H1 (cell line): Measurements from ENCODE around the gene HOXB8. TPM values are rescaled to one million over a fixed set of nuclear protein-coding genes. Genes with fewer than 3 reads are reported as not detected.

Experiments
- CTBP2 ChIP-seq: IDR thresholded peaks from 2 replicates; pipeline ENCODE4 v1.7.0; 2011; ENCODE audit warnings: borderline replicate concordance, mild to moderate bottlenecking, moderate library complexity, mixed read lengths, low read length; ENCODE audit not compliant: insufficient read depth, insufficient read length
- GABPA ChIP-seq: IDR thresholded peaks from 2 replicates; pipeline ENCODE4 v1.6.1; 2011; ENCODE audit warnings: mild to moderate bottlenecking, low read length, moderate library complexity, borderline replicate concordance; ENCODE audit not compliant: insufficient read depth
- MAX ChIP-seq: IDR thresholded peaks from 2 replicates; pipeline ENCODE4 v1.6.1; 2012; ENCODE audit warnings: inconsistent platforms
- RNF2 ChIP-seq: fragments of 200-900, 300-1000 bp; sonication (generic); IDR thresholded peaks from 2 replicates; pipeline ENCODE4 v1.7.1; 2016; ENCODE audit warnings: borderline replicate concordance, low read depth, mild to moderate bottlenecking, antibody characterized with exemption, low read length; ENCODE audit not compliant: poor library complexity, severe bottlenecking; ENCODE audit errors: missing control alignments
- TAF7 ChIP-seq: optimal IDR thresholded peaks from 2 replicates; pipeline ENCODE3; 2011; ENCODE audit warnings: low read depth, mild to moderate bottlenecking, inconsistent platforms, low read length, moderate library complexity, borderline replicate concordance
- polyA plus RNA-seq, 7 experiments: library from polyadenylated mRNA; depleted of rRNA in 3 of 7; stranded (reverse) in 5 of 7; unstranded in 2 of 7; fragments of >200 nt in 5 of 7; fragments of 200-250 nt in 2 of 7; gene quantifications; 1 replicate in 5 of 7; 2 replicates in 1 of 7; 4 replicates in 1 of 7; pipeline versions ENCODE4 v1.2.1 to v1.2.3, GENCODE V29; 2011 to 2013; ENCODE audit warnings: missing spikeins in 2 of 7, mixed read lengths in 2 of 7
- total RNA-seq: library from RNA; stranded (reverse); fragmentation: NEBNext Ultra II Directional; extraction: Animal tissue kit (Norgen Biotek cat#: 25700); gene quantifications from 2 replicates; pipeline ENCODE4 v1.2.1, GENCODE V29; 2021

The HOXB8 gene
- total and polyA plus RNA-seq, 2 of the 8 experiments (the other 6 are each of a cell fraction or from before 2014, with no cell fraction given) = not detected

GRCh38 chr17:48646183-48647102 lies 31.4 kb upstream of the HOXB8 start (continued):
- TF ChIP-seq MAX (no peak), CTBP2 (peak; percentile 58), RNF2 (peak; percentile 62), TAF7 (no peak), GABPA (0 out of 2 replicates have a peak, but pooled peaks have one; percentile 21)
